ENCODE measurements around the gene ORM2.
"Not testable (repeated sequence)": the region's sequence is repeated elsewhere in the genome, so short reads cannot be mapped to it uniquely, and the experiment has no call there.

The ORM2 gene

DNA sequence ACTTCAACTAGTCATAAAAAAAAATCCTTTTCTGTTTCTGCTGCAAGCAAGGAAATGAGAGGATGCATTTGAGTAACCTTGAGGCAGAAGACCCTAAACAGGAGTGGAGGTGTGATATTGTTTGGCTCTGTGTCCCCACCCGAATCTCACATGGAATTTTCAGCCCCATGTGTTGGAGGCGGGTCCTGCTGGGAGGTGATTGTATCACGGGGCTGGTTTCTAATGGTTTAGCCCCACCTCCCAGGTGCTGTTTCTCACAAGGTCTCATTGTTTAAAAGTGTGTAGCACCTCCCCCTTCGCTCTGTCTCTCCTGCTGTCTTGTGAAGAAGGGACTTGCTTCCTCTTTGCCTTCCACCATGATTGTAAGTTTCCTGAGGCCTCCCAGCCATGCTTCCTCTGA lies 4.0 kb downstream of the ORM2 start:
- not testable (repeated sequence) for H3K4me2 ChIP-seq (ENCODE audit: low read depth, low read length, poor library complexity, severe bottlenecking); H3K9me2 ChIP-seq (replicated peaks; ENCODE audit: low read depth, low read length); H2AFZ ChIP-seq (ENCODE audit: low read length); H3K79me2 ChIP-seq (ENCODE audit: insufficient read depth, low read length); H3K9me3 ChIP-seq (ENCODE audit: insufficient read depth, low read depth, low read length); H3K4me3 ChIP-seq (ENCODE audit: low read length, poor library complexity, severe bottlenecking); H3K9ac ChIP-seq (ENCODE audit: low read depth, low read length, poor library complexity, severe bottlenecking); H3K27me3 ChIP-seq (ENCODE audit: insufficient read depth, low read length, poor library complexity, severe bottlenecking); H3K4me1 ChIP-seq (ENCODE audit: insufficient read depth, low read length, poor library complexity, severe bottlenecking); H4K20me1 ChIP-seq (ENCODE audit: insufficient read depth, low read length, poor library complexity, severe bottlenecking); H3F3A ChIP-seq (ENCODE audit: low read depth)
- peaks cover 37% of the 10 kb centered on the region; the same call in 1 of the 2 replicates for H3K36me3 ChIP-seq (ENCODE audit: insufficient read depth, low read length)

DNA sequence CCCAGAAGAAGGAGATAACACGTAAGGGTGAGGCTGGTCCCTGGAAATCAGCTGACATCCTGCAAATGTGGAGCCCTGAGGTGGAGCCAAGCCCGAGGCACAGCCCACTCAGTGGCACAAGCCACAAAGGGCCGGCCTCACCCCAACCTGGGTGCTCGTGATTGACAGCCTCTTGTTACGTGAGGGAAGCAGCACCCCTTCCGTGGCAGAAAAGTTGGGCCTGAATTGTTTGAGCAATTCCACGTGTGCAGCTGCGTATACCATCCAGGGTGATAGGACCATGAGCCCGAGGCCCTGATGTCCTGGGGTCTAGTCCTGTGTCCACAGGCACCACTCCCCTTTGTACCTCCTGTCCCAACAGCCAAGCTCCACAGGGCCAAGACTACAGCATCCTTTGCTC lies 4.8 kb downstream of the ORM2 start:
- peaks cover 43% of the 10 kb centered on the region; the same call in 1 of the 2 replicates for H3K36me3 ChIP-seq (ENCODE audit: insufficient read depth, low read length)
- no peaks in the 10 kb centered on the region for H4K20me1 ChIP-seq (ENCODE audit: insufficient read depth, low read length, poor library complexity, severe bottlenecking)
- H3K4me3 ChIP-seq (ENCODE audit: low read length, poor library complexity, severe bottlenecking): no peak overlapping the region

DNA sequence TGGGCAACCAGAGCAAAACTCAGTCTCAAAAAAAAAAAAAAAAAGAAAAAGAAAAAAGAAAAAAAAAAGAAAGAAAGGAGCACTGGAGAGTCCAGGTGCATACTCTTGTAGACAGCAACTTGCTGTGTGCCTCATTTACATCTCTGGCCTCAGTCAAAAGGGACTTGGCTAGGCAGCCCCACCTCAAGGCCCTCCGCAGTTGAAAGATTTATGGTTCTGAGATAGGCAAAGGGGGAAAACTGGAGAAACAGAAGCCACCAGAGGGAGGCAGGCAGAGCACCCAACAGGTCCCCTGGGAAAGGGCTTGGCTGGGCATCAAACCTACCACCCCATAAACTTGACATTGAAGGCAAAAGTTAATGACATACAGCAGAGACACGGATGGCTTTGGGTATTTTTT lies 6.1 kb downstream of the ORM2 start:
- H3K36me3 ChIP-seq (ENCODE audit: insufficient read depth, low read length): peaks cover 56% of the 10 kb centered on the region; the same call in 1 of the 2 replicates
- H4K20me1 ChIP-seq (ENCODE audit: insufficient read depth, low read length, poor library complexity, severe bottlenecking): no peaks in the 10 kb centered on the region
- no peaks in the 10 kb centered on the region for H3K9me3 ChIP-seq (ENCODE audit: insufficient read depth, low read depth, low read length)
- no peaks in the 10 kb centered on the region for H3K4me1 ChIP-seq (ENCODE audit: insufficient read depth, low read length, poor library complexity, severe bottlenecking)
- no peaks in the 10 kb centered on the region for H3K79me2 ChIP-seq (ENCODE audit: insufficient read depth, low read length)
- no peak overlapping the region for H3K4me2 ChIP-seq (ENCODE audit: low read depth, low read length, poor library complexity, severe bottlenecking)
- H3K4me3 ChIP-seq (ENCODE audit: low read length, poor library complexity, severe bottlenecking): no peak overlapping the region
- H3K9me2 ChIP-seq (replicated peaks; ENCODE audit: low read depth, low read length): no peaks in the 10 kb centered on the region
- TF ChIP-seq, protein P1, sequence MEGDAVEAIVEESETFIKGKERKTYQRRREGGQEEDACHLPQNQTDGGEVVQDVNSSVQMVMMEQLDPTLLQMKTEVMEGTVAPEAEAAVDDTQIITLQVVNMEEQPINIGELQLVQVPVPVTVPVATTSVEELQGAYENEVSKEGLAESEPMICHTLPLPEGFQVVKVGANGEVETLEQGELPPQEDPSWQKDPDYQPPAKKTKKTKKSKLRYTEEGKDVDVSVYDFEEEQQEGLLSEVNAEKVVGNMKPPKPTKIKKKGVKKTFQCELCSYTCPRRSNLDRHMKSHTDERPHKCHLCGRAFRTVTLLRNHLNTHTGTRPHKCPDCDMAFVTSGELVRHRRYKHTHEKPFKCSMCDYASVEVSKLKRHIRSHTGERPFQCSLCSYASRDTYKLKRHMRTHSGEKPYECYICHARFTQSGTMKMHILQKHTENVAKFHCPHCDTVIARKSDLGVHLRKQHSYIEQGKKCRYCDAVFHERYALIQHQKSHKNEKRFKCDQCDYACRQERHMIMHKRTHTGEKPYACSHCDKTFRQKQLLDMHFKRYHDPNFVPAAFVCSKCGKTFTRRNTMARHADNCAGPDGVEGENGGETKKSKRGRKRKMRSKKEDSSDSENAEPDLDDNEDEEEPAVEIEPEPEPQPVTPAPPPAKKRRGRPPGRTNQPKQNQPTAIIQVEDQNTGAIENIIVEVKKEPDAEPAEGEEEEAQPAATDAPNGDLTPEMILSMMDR (conservative IDR thresholded peaks at IDR 0.05; ENCODE audit: low read length): no peak
- TF ChIP-seq EZH2phosphoT487 (IDR thresholded peaks at IDR 0.05; ENCODE audit: borderline replicate concordance): no peak
- H3K9ac ChIP-seq (ENCODE audit: low read depth, low read length, poor library complexity, severe bottlenecking): no peak overlapping the region
- no peak overlapping the region for H2AFZ ChIP-seq (ENCODE audit: low read length)
- H3F3A ChIP-seq (ENCODE audit: low read depth): no peaks in the 10 kb centered on the region
- H3K27me3 ChIP-seq (ENCODE audit: insufficient read depth, low read length, poor library complexity, severe bottlenecking): no peaks in the 10 kb centered on the region

More for the DNA sequence above, 4.8 kb downstream of the ORM2 start:
- no peaks in the 10 kb centered on the region for H3K79me2 ChIP-seq (ENCODE audit: insufficient read depth, low read length)
- H3K9me2 ChIP-seq (replicated peaks; ENCODE audit: low read depth, low read length): no peaks in the 10 kb centered on the region
- no peaks in the 10 kb centered on the region for H3K4me1 ChIP-seq (ENCODE audit: insufficient read depth, low read length, poor library complexity, severe bottlenecking)
- no peaks in the 10 kb centered on the region for H3F3A ChIP-seq (ENCODE audit: low read depth)
- no peak overlapping the region for H3K4me2 ChIP-seq (ENCODE audit: low read depth, low read length, poor library complexity, severe bottlenecking)
- H3K9ac ChIP-seq (ENCODE audit: low read depth, low read length, poor library complexity, severe bottlenecking): no peak overlapping the region
- TF ChIP-seq, protein P1 (conservative IDR thresholded peaks at IDR 0.05; ENCODE audit: low read length): no peak
- no peak for TF ChIP-seq EZH2phosphoT487 (IDR thresholded peaks at IDR 0.05; ENCODE audit: borderline replicate concordance)
- H3K9me3 ChIP-seq (ENCODE audit: insufficient read depth, low read depth, low read length): no peaks in the 10 kb centered on the region
- H2AFZ ChIP-seq (ENCODE audit: low read length): no peak overlapping the region
- no peaks in the 10 kb centered on the region for H3K27me3 ChIP-seq (ENCODE audit: insufficient read depth, low read length, poor library complexity, severe bottlenecking)

DNA sequence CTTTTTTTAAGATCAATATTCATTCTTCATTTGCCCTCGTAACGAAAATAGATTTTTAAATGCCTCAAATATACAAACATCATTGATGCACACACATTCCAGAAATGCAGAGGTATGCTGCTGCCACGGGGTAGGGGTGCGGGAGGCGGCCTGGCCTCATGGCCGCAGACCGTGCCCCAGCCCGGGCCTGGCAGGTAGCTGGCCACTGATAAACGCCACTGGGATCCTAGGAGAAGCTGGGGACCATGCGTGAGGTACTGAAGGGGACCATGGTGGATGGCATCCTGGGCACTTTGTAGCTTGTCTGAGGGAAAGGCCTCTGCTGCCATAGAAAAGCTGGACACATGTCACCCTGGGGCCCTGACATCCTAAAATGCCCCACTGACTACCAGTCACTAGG lies 6.5 kb downstream of the ORM2 start:
- H3K9me3 ChIP-seq (ENCODE audit: insufficient read depth, low read depth, low read length): no peaks in the 10 kb centered on the region
- no peak overlapping the region for H3K4me3 ChIP-seq (ENCODE audit: low read length, poor library complexity, severe bottlenecking)
- H3K27me3 ChIP-seq (ENCODE audit: insufficient read depth, low read length, poor library complexity, severe bottlenecking): no peaks in the 10 kb centered on the region
- no peaks in the 10 kb centered on the region for H3F3A ChIP-seq (ENCODE audit: low read depth)
- no peak overlapping the region for H3K9ac ChIP-seq (ENCODE audit: low read depth, low read length, poor library complexity, severe bottlenecking)
- no peaks in the 10 kb centered on the region for H3K4me1 ChIP-seq (ENCODE audit: insufficient read depth, low read length, poor library complexity, severe bottlenecking)
- H3K4me2 ChIP-seq (ENCODE audit: low read depth, low read length, poor library complexity, severe bottlenecking): no peak overlapping the region
- no peaks in the 10 kb centered on the region for H3K79me2 ChIP-seq (ENCODE audit: insufficient read depth, low read length)
- no peak for TF ChIP-seq EZH2phosphoT487 (IDR thresholded peaks at IDR 0.05; ENCODE audit: borderline replicate concordance)
- TF ChIP-seq, protein P1 (conservative IDR thresholded peaks at IDR 0.05; ENCODE audit: low read length): no peak
- H3K9me2 ChIP-seq (replicated peaks; ENCODE audit: low read depth, low read length): no peaks in the 10 kb centered on the region
- no peak overlapping the region for H2AFZ ChIP-seq (ENCODE audit: low read length)
- peaks cover 60% of the 10 kb centered on the region; the same call in 1 of the 2 replicates for H3K36me3 ChIP-seq (ENCODE audit: insufficient read depth, low read length)
- H4K20me1 ChIP-seq (ENCODE audit: insufficient read depth, low read length, poor library complexity, severe bottlenecking): no peaks in the 10 kb centered on the region

All from Loucy (cell line).